Stimulated activated CD4-positive, alpha-beta T cell treated with anti-CD3 and anti-CD28 coated beads, Interleukin-2, amount 100 ng/mL, for 24 hours (primary cell): ENCODE measurements around the gene WTAP.
"Not testable (repeated sequence)": the region's sequence is repeated elsewhere in the genome, so short reads cannot be mapped to it uniquely, and the experiment has no call there.

Experiments used
- DNase-seq, 2 donors: peaks; one replicate each; pipeline ENCODE4 v3.0.0-alpha.2; 2020

WTAP gene

GRCh38 chr6:159762681-159763293 lies 35.5 kb downstream of the WTAP start:
- DNase-seq = peak in 1 of 2 donors; percentile 30

- DNase-seq = no peak
Measured at GRCh38 chr6:159766906-159767305, 39.6 kb downstream of the WTAP start.

GRCh38 chr6:159769470-159769869 lies 42.2 kb downstream of the WTAP start:
- DNase-seq = no peak

- no peak for DNase-seq
Measured at GRCh38 chr6:159772196-159772595, 44.9 kb downstream of the WTAP start.

GRCh38 chr6:159777240-159777904 lies 50.1 kb downstream of the WTAP start:
- no peak for DNase-seq

- DNase-seq = no peak
Measured at GRCh38 chr6:159778131-159778530, 50.8 kb downstream of the WTAP start.

- no peak for DNase-seq
Measured at GRCh38 chr6:159778542-159779103, 51.3 kb downstream of the WTAP start.

GRCh38 chr6:159788276-159788675 lies 61.0 kb downstream of the WTAP start:
- peak in 1 of 2 donors; percentile 19 for DNase-seq

- peak; percentile 39 to 45 for DNase-seq
Measured at GRCh38 chr6:159788753-159789376, 61.6 kb downstream of the WTAP start.

GRCh38 chr6:159789377-159790148 lies 62.3 kb downstream of the WTAP start, which contains the start of gene TCP1:
TSS of gene TCP1 (minus strand) at chr6:159789602. CDS start at chr6:159789468, 134 bp downstream.
- peak; percentile 99 to 100 for DNase-seq

GRCh38 chr6:159790149-159790955 lies 63.0 kb downstream of the WTAP start, which contains the start of gene MRPL18:
TSS of gene MRPL18 (plus strand) at chr6:159790467. CDS start at chr6:159790588, 121 bp downstream.
- DNase-seq = peak; percentile 89 to 90

GRCh38 chr6:159790956-159791598 lies 63.8 kb downstream of the WTAP start:
- DNase-seq = peak; percentile 23 to 26

- not testable (repeated sequence) for DNase-seq
Measured at GRCh38 chr6:159794976-159795375, 67.7 kb downstream of the WTAP start.

GRCh38 chr6:159797554-159797953 lies 70.2 kb downstream of the WTAP start:
- no peak for DNase-seq

- DNase-seq = no peak
Measured at GRCh38 chr6:159800141-159800865, 73.0 kb downstream of the WTAP start, which contains the start of gene PNLDC1. TSS of gene PNLDC1 (plus strand) at chr6:159800276. CDS start at chr6:159800308, 32 bp downstream.

GRCh38 chr6:159801935-159802334 lies 74.6 kb downstream of the WTAP start:
- no peak for DNase-seq

GRCh38 chr6:159804504-159804903 lies 77.2 kb downstream of the WTAP start:
- no peak for DNase-seq

- DNase-seq = no peak
Measured at GRCh38 chr6:159805440-159806020, 78.2 kb downstream of the WTAP start.
